ENCODE results near the gene RPS15.
A peak's percentile ranks its signal among the peaks of the same experiment; 100 is the strongest.

DNA sequence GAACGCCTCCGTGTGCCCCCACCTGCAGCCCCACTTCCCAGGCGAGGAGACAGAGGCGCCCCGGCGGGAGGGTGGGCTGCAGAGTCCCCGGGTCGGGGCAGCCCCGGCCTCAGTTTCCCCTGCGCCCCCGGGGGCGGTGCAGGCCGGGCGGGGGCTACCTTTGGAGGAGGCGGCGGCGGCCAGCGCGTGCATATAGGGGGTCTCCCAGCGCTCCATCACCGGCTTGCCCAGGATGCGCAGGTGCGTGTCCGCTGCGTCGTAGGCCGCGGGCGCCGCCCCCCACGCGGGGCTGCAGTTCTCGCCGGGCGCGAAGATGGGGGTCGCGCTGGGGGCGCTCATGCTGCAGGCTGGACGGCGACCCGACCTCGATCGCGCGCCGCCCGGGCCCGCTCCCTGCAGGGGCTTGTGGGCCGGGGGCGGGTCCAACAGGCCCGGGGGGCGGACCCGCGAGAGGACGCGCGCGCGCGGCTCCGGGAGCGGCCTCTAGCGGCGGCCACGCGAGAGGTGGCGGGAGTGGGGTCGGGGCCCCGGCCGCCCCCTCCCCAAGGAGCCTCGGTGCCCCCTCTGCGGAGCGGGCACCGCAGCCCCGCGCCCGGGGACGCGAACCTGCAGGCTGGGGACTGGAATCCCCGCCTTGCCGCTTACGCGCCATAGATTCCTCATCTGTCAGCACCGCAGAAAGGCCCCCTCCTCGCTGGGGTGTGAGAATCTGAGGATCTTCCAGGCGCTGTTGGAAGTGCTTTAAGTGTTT is 36.9 kb upstream of the RPS15 start, which contains the start of gene GAMT:
- TF ChIP-seq ZSCAN29 (IDR thresholded peaks at IDR 0.05), result no peak
- TF ChIP-seq EP300 (IDR thresholded peaks at IDR 0.05; ENCODE audit: low read length), result no peak
- no peak; a peak in 1 of 4 replicates for TF ChIP-seq RAD21 (CRISPR knock-in tag; conservative IDR thresholded peaks at IDR 0.05 in 1 of 2, IDR thresholded peaks at IDR 0.05 in 1 of 2)
- TF ChIP-seq, protein P1, sequence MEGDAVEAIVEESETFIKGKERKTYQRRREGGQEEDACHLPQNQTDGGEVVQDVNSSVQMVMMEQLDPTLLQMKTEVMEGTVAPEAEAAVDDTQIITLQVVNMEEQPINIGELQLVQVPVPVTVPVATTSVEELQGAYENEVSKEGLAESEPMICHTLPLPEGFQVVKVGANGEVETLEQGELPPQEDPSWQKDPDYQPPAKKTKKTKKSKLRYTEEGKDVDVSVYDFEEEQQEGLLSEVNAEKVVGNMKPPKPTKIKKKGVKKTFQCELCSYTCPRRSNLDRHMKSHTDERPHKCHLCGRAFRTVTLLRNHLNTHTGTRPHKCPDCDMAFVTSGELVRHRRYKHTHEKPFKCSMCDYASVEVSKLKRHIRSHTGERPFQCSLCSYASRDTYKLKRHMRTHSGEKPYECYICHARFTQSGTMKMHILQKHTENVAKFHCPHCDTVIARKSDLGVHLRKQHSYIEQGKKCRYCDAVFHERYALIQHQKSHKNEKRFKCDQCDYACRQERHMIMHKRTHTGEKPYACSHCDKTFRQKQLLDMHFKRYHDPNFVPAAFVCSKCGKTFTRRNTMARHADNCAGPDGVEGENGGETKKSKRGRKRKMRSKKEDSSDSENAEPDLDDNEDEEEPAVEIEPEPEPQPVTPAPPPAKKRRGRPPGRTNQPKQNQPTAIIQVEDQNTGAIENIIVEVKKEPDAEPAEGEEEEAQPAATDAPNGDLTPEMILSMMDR (IDR thresholded peaks at IDR 0.05 in 2 of 3, conservative IDR thresholded peaks at IDR 0.05 in 1 of 3; ENCODE audit: insufficient read depth in 2 of 3, low read depth in 1 of 3, low read length in 3 of 3), result peak; percentile 43 to 54 (median 43); a peak in 5 of 6 replicates
- TF ChIP-seq ZNF766 (CRISPR knock-in tag; conservative IDR thresholded peaks at IDR 0.05), result no peak
- no peak; a peak in 1 of 4 replicates for TF ChIP-seq SIN3A (IDR thresholded peaks at IDR 0.05; ENCODE audit: borderline replicate concordance in 2 of 2, control insufficient read depth in 1 of 2, low read depth in 2 of 2, low read length in 2 of 2)
- no peak for TF ChIP-seq TAF1 (IDR thresholded peaks at IDR 0.05; ENCODE audit: control insufficient read depth, extremely low read depth, insufficient read depth, low read length, severe bottlenecking)
- no peak for TF ChIP-seq BRF1 (IDR thresholded peaks at IDR 0.05; ENCODE audit: borderline replicate concordance, extremely low read depth, insufficient read length)
- TF ChIP-seq, protein P2, sequence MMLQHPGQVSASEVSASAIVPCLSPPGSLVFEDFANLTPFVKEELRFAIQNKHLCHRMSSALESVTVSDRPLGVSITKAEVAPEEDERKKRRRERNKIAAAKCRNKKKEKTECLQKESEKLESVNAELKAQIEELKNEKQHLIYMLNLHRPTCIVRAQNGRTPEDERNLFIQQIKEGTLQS (IDR thresholded peaks at IDR 0.05), result no peak
- TF ChIP-seq, protein P2 (CRISPR knock-in tag; conservative IDR thresholded peaks at IDR 0.05), result no peak
- TF ChIP-seq CBX3 (IDR thresholded peaks at IDR 0.05; ENCODE audit: borderline replicate concordance in 1 of 2, low read length in 2 of 2), result no peak
- TF ChIP-seq JUN (IDR thresholded peaks at IDR 0.05; ENCODE audit: borderline replicate concordance, low read depth, low read length), result no peak
- 0 out of 2 replicates have a peak, but pooled peaks have one; percentile 50 for TF ChIP-seq JUN (CRISPR knock-in tag; IDR thresholded peaks at IDR 0.05; ENCODE audit: borderline replicate concordance)

Data from K562 (cell line).